K562 (cell line): ENCODE data around the gene NTNG1.

Experiments
- ARID3A ChIP-seq: IDR thresholded peaks from 2 replicates; pipeline ENCODE4 v1.6.1; 2012; ENCODE audit warnings: low read depth, low read length, improper control_type of control experiment, borderline replicate concordance
- ESRRA ChIP-seq: fragments of 450-650 bp; IDR thresholded peaks from 2 replicates; pipeline ENCODE4 v1.6.1; 2014; ENCODE audit warnings: low read depth, mild to moderate bottlenecking, moderate library complexity, borderline replicate concordance
- MYBL2 ChIP-seq, 2 experiments: fragments of 450-650 bp in 1 of 2; sonication (generic) in 1 of 2; formaldehyde crosslinking in 1 of 2; IDR thresholded peaks; 2 replicates each; pipeline versions ENCODE4 v1.6.1 to v1.8.1; 2017 to 2022; ENCODE audit warnings: borderline replicate concordance in 1 of 2, inconsistent platforms in 1 of 2, low read depth in 1 of 2, mild to moderate bottlenecking in 1 of 2, missing genetic modification reagents in 1 of 2, moderate library complexity in 1 of 2
- TOE1 ChIP-seq, 2 experiments: fragments of 450-650 bp in 1 of 2; sonication (generic) in 1 of 2; formaldehyde crosslinking in 1 of 2; IDR thresholded peaks; 2 replicates each; pipeline versions ENCODE4 v1.7.1 to v1.8.0; 2016 to 2022; ENCODE audit warnings: borderline replicate concordance in 2 of 2, mild to moderate bottlenecking in 2 of 2, antibody characterized with exemption in 1 of 2, inconsistent platforms in 1 of 2, low read depth in 1 of 2, missing genetic modification reagents in 1 of 2, moderate library complexity in 1 of 2
- YY1 ChIP-seq, 3 experiments: IDR thresholded peaks; 2 replicates each; pipeline ENCODE4 v1.6.1; 2011; ENCODE audit warnings: low read length in 2 of 3, mild to moderate bottlenecking in 2 of 3, moderate library complexity in 2 of 3, borderline replicate concordance in 1 of 3, control low read depth in 1 of 3, low read depth in 1 of 3; ENCODE audit not compliant: insufficient read depth in 3 of 3, insufficient replicate concordance in 2 of 3, control insufficient read depth in 1 of 3, insufficient read length in 1 of 3; ENCODE audit errors: extremely low read depth in 1 of 3
- ZBTB49 ChIP-seq: sonication (generic); formaldehyde crosslinking; IDR thresholded peaks from 2 replicates; pipeline ENCODE4 v1.8.0; 2022; ENCODE audit warnings: missing genetic modification reagents, mild to moderate bottlenecking, borderline replicate concordance
- ZNF76 ChIP-seq: fragments of 250-450 bp; sonication (Bioruptor Pico); IDR thresholded peaks from 2 replicates; pipeline ENCODE4 v1.4.0; 2020; ENCODE audit warnings: mild to moderate bottlenecking, moderate library complexity, borderline replicate concordance

- TF ChIP-seq YY1 (IDR thresholded peaks at IDR 0.05; ENCODE audit: borderline replicate concordance in 1 of 3, control insufficient read depth in 1 of 3, extremely low read depth in 1 of 3, insufficient read depth in 3 of 3, insufficient read length in 1 of 3, insufficient replicate concordance in 2 of 3, low read depth in 1 of 3, low read length in 2 of 3) (no peak), MYBL2 (IDR thresholded peaks at IDR 0.05; ENCODE audit: low read depth) (no peak), MYBL2 (CRISPR knock-in tag; IDR thresholded peaks at IDR 0.05; ENCODE audit: borderline replicate concordance) (no peak), ZBTB49 (CRISPR knock-in tag) (no peak), ARID3A (no peak), ZNF76 (CRISPR knock-in tag) (no peak), ESRRA (no peak), TOE1 (IDR thresholded peaks at IDR 0.05; ENCODE audit: borderline replicate concordance) (no peak), TOE1 (CRISPR knock-in tag; IDR thresholded peaks at IDR 0.05; ENCODE audit: borderline replicate concordance, low read depth) (no peak)
These were observed 264.4 kb downstream of the NTNG1 start for GRCh38 chr1:107405236-107405635.
